Pancreas (tissue), 10 donors: ENCODE measurements around the gene DVL3. TPM values are rescaled to one million over a fixed set of nuclear protein-coding genes. Genes with fewer than 3 reads are reported as not detected.

ENCODE experiments used
- ATAC-seq, 4 donors: fragments of 200-7000 bp; cut with Tn5 transposase; one replicate each; pipeline versions ENCODE4 v1.8.0 to v1.9.1; 2020; ENCODE audit warnings: mild to moderate bottlenecking in 4 of 4, moderate library complexity in 4 of 4
- DNase-seq, 6 donors: peaks; one replicate each; pipeline ENCODE4 v3.0.0-alpha.2; 2020
- FAIRE-seq: peaks from 2 replicates; lab custom pipeline; 2012; peaks lifted over from hg19 to GRCh38; lab: Jason Lieb, UNC
- H3K27ac ChIP-seq, 4 donors: fragments of 200-600 bp; sonication (generic); 1 replicate in 3 of 4; 2 replicates in 1 of 4; pipeline versions ENCODE4 v1.5.0 to v1.8.0; 2020
- H3K27me3 ChIP-seq, 4 donors: fragments of 200-600 bp; one replicate each; pipeline ENCODE4 v1.8.0; 2021
- H3K36me3 ChIP-seq, 3 donors: fragments of 200-600 bp; sonication (generic) in 1 of 3; one replicate each; pipeline versions ENCODE4 v1.5.0 to v1.8.0; 2020 to 2021
- H3K4me1 ChIP-seq, 3 donors: fragments of 200-600 bp; one replicate each; pipeline ENCODE4 v1.8.0; 2021
- H3K4me3 ChIP-seq, 4 donors: fragments of 200-600 bp; sonication (generic) in 2 of 4; one replicate each; pipeline versions ENCODE4 v1.5.0 to v1.8.0; 2020 to 2021
- H3K9me3 ChIP-seq, 4 donors: fragments of 200-600 bp; one replicate each; pipeline ENCODE4 v1.8.0; 2021
- WGBS, 2 donors: extraction: QIAGEN DNeasy Blood & Tissue Kit; methylation state at CpG; one replicate each; pipeline ENCODE4 v1.1.7; 2013; 5-methylcytosine and 5-hydroxymethylcytosine counted together
- intact Hi-C, 3 donors: fragments of 100-400 bp; cut with DNase I; formaldehyde crosslinking; loops; one replicate each; pipeline versions ENCODE4 v1.11.1 to v1.14.2; 2022
- polyA plus RNA-seq, 2 donors: library from polyadenylated mRNA; stranded (reverse); fragments of 200-250 nt; gene quantifications; one replicate each; pipeline ENCODE4 v1.2.3, GENCODE V29; 2013
- total RNA-seq, 6 donors: library from RNA; stranded (reverse); fragmentation: NEBNext Ultra II Directional in 4 of 6; extraction: Animal tissue kit (Norgen Biotek cat#: 25700) in 4 of 6; gene quantifications; one replicate each; pipeline versions ENCODE4 v1.2.1 to v1.2.4, GENCODE V29; 2021 to 2023
- TF ChIP-seq, protein P1 (sequence below), 4 donors: fragments of 200-600 bp; sonication (generic) in 3 of 4; IDR thresholded peaks; one replicate each; pipeline versions ENCODE4 v1.5.0 to v1.8.0; 2021; ENCODE audit warnings: antibody characterized with exemption in 4 of 4
- donor health status: healthy with polysubstance abuse.
- donor health status: DM: no; HTN: no; CAD: no; lungs with moderate emphysema.
- donor health status: DM: no; HTN: no; CAD: no.
- donor health status: control.
- donor health status: control.
- donor health status: Bipolar disorder and iron deficiency.
- donor health status: DM: yes; HTN: yes; CAD: no.
- donor health status: DM: no; HTN: no; CAD: no.
- donor health status: DM: no; HTN: no; CAD: no.
- donor health status: DM: yes; HTN: yes; CAD: no.

The DVL3 gene
- total and polyA plus RNA-seq, 8 donors: 31.0 to 53.8 (median 35.9) TPM

DNA sequence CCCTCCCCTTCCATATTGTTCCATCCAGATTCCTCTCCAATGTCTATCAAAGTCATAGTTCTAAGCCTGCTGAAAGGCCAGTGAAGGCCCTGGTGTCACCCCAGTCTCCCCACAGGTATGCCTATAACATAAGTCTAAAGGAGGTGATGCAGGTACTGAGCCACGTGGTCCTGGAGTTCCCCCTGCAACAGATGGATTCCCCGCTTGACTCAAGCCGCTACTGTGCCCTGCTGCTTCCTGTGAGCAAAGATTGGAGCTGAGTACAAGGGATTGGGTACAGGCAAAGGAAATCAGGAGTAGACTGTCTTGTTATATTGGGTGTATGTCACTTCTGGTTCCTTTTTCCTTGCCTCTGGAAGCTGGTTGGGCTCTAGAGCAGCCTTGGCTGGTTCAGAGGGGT lies 11.8 kb upstream of the DVL3 start:
- no peak overlapping the region for H3K4me3 ChIP-seq
- ATAC-seq (no peak), DNase-seq (no peak), FAIRE-seq (no peak)
- no peaks in the 10 kb centered on the region for H3K4me1 ChIP-seq
- peaks cover 0 to 53% (median 14%) of the 10 kb centered on the region in 3 donors for H3K36me3 ChIP-seq
- TF ChIP-seq, protein P1, sequence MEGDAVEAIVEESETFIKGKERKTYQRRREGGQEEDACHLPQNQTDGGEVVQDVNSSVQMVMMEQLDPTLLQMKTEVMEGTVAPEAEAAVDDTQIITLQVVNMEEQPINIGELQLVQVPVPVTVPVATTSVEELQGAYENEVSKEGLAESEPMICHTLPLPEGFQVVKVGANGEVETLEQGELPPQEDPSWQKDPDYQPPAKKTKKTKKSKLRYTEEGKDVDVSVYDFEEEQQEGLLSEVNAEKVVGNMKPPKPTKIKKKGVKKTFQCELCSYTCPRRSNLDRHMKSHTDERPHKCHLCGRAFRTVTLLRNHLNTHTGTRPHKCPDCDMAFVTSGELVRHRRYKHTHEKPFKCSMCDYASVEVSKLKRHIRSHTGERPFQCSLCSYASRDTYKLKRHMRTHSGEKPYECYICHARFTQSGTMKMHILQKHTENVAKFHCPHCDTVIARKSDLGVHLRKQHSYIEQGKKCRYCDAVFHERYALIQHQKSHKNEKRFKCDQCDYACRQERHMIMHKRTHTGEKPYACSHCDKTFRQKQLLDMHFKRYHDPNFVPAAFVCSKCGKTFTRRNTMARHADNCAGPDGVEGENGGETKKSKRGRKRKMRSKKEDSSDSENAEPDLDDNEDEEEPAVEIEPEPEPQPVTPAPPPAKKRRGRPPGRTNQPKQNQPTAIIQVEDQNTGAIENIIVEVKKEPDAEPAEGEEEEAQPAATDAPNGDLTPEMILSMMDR (IDR thresholded peaks at IDR 0.05): no peak
- H3K9me3 ChIP-seq: no peaks in the 10 kb centered on the region
- intact Hi-C loops: loop anchor here in 2 of 3 donors (5.0 to 10.0 kb wide), 2 partner anchors 91 to 104 kb away; partner anchors contain the start of genes ALG3 (in 1 of the 2) and EEF1AKMT4 (in 1 of the 2)
- no peak overlapping the region for H3K27ac ChIP-seq
- WGBS, 2 donors: 90 to 93% methylated on average over 3 of the region's 3 CpGs
- H3K27me3 ChIP-seq: no peaks in the 10 kb centered on the region

DNA sequence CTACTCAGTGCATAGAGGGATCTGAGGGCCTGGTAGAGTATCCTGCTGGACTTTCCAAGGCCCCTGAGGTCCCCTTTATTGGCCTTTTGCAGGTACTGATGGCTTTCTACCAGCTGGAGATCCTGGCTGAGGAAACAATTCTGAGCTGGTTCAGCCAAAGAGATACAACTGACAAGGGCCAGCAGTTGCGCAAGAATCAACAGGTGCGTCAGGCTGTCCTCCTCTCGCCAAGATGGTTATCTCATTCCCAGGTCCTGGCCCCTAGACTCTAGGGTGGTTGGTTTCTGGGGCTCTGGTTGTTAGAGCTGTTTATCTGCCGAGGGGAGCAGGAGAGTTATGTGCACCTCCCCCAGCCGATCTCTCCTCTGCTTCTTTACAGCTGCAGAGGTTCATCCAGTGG lies 10.7 kb upstream of the DVL3 start:
- TF ChIP-seq, protein P1 (IDR thresholded peaks at IDR 0.05): no peak
- H3K4me3 ChIP-seq: no peak overlapping the region
- H3K27me3 ChIP-seq: no peaks in the 10 kb centered on the region
- intact Hi-C loops: loop anchor here in 2 of 3 donors (5.0 to 10.0 kb wide), 2 partner anchors 90 to 103 kb away; partner anchors contain the start of genes ALG3 (in 1 of the 2) and EEF1AKMT4 (in 1 of the 2)
- ATAC-seq: no peak
- H3K4me1 ChIP-seq: no peaks in the 10 kb centered on the region
- no peaks in the 10 kb centered on the region for H3K9me3 ChIP-seq
- H3K36me3 ChIP-seq: peaks cover 0 to 53% (median 14%) of the 10 kb centered on the region in 3 donors
- H3K27ac ChIP-seq: no peak overlapping the region
- no peak for DNase-seq
- WGBS, 2 donors: 61 to 65% methylated on average over 5 of the region's 5 CpGs
- FAIRE-seq: no peak

DNA sequence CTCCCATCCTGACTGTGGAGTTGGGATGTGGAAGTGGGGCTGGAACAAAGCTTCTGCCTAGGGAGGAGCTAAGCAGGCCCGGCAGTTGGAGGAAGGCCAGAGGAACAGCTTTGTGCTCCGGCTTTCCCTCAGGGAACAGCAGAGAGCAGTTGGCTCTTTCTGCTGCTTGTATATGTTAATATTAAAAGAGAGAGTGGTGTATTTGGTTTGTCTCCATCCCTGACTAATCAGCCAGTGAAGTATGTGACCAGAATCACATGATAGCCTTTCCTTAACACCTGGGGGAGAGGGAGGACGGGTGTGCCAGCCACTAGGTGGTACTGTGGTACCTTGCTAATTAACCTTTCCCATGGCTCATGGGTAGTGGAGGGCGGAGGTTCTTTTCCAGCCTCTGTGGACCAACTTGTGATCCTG lies 10.1 kb upstream of the DVL3 start:
- no peaks in the 10 kb centered on the region for H3K27me3 ChIP-seq
- WGBS, 2 donors: 21 to 26% methylated on average over 4 of the region's 4 CpGs
- FAIRE-seq: no peak
- H3K4me1 ChIP-seq: no peaks in the 10 kb centered on the region
- no peak overlapping the region for H3K4me3 ChIP-seq
- peak; percentile 84 to 99 (median 95) for ATAC-seq
- DNase-seq: peak in 4 of 6 donors; percentile 59 to 71 (median 62)
- intact Hi-C loops: loop anchor here in 1 of 3 donors (10.0 kb wide), 1 partner anchor 90 kb away; no protein-coding TSS in a partner anchor
- H3K27ac ChIP-seq: no peak overlapping the region
- no peaks in the 10 kb centered on the region for H3K9me3 ChIP-seq
- TF ChIP-seq, protein P1 (IDR thresholded peaks at IDR 0.05): peak; percentile 13 to 28 (median 24)
- H3K36me3 ChIP-seq: peaks cover 0 to 52% (median 14%) of the 10 kb centered on the region in 3 donors

DNA sequence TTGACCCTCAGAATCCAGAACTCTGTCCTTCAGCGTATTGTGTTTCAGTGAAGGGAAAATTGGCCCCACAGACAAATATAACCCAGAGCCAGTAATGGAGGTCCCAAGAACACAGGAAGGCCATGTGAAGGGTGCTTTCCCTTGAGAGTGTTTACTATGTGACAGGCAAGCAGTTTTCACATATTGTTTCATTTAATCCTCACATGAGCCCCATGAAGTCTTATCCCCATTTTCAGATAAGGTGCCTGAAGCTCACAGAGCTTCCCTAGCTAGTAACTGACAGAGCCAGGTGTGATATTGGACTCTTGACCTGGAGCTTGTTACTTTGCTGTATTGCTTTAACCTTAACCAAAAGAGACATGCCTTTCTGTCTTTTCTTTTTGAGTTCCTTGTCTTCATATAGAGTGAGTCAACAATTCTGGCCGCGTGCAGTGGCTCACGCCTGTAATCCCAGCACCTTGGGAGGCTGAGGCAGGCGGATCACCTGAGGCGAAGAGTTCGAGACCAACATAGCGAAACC lies 9.4 kb upstream of the DVL3 start:
- no peak overlapping the region for H3K27ac ChIP-seq
- FAIRE-seq (no peak), ATAC-seq (no peak), DNase-seq (no peak)
- no peaks in the 10 kb centered on the region for H3K27me3 ChIP-seq
- intact Hi-C loops: loop anchor here in 1 of 3 donors (10.0 kb wide), 1 partner anchor 89 kb away; no protein-coding TSS in a partner anchor
- H3K9me3 ChIP-seq: no peaks in the 10 kb centered on the region
- peaks cover 0 to 45% (median 9%) of the 10 kb centered on the region in 3 donors for H3K36me3 ChIP-seq
- WGBS, 2 donors: 81 to 88% methylated on average over 8 of the region's 8 CpGs
- TF ChIP-seq, protein P1 (IDR thresholded peaks at IDR 0.05): no peak
- H3K4me3 ChIP-seq: no peak overlapping the region
- no peaks in the 10 kb centered on the region for H3K4me1 ChIP-seq

DNA sequence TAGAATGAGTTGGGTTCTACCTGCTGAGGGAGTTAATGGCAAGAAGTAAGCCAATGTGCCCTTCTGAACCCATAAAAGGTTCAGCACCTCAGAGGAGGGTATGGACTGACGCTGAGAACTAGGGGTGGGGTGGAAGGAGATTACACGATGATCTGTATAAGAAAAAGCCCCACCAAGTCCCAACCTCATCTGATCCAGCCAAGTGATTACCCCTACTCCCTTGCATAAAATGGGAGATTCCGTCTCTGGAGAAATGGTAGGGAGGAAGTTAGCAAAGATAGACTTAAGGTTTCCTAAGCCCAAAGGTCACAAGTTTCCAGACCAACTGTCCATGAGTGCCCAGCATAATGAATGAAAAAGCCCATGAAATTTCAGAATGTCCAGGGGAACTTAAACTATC lies 7.1 kb upstream of the DVL3 start:
- TF ChIP-seq, protein P1 (IDR thresholded peaks at IDR 0.05): no peak
- Histone ChIP-seq H3K4me3 (no peak overlapping the region), H3K36me3 (peaks cover 0 to 27% (median 2%) of the 10 kb centered on the region in 3 donors), H3K27me3 (no peaks in the 10 kb centered on the region), H3K4me1 (no peaks in the 10 kb centered on the region), H3K9me3 (no peaks in the 10 kb centered on the region), H3K27ac (no peak overlapping the region)
- FAIRE-seq (no peak), ATAC-seq (no peak), DNase-seq (no peak)
- 70 to 80% methylated on average over 3 of the region's 3 CpGs for WGBS, 2 donors
- intact Hi-C loops: loop anchor here in 1 of 3 donors (10.0 kb wide), 1 partner anchor 87 kb away; no protein-coding TSS in a partner anchor
